Measurements from ENCODE around the gene MYL7. TPM values are rescaled to one million over a fixed set of nuclear protein-coding genes. Genes with fewer than 3 reads are reported as not detected.

The MYL7 gene
- total RNA-seq, 1 donor = not detected

GRCh38 chr7:44155191-44156185 lies 14.4 kb upstream of the MYL7 start:
- Histone ChIP-seq H3K4me3 (ENCODE audit: insufficient read depth, low read length) (no peak overlapping the region), H3K4me2 (ENCODE audit: insufficient read depth, low read length) (no peak overlapping the region), H4K20me1 (ENCODE audit: insufficient read depth, low read length) (no peaks in the 10 kb centered on the region), H3K4me1 (ENCODE audit: insufficient read depth, low read length) (no peaks in the 10 kb centered on the region), H2AFZ (ENCODE audit: low read length) (no peak overlapping the region), H3K9me3 (ENCODE audit: low read depth, low read length) (no peaks in the 10 kb centered on the region), H3K27me3 (ENCODE audit: insufficient read depth, low read length) (peaks cover 3% of the 10 kb centered on the region), H3K79me2 (ENCODE audit: insufficient read depth, low read length) (no peaks in the 10 kb centered on the region), H3K27ac (ENCODE audit: low read depth, low read length) (no peak overlapping the region), H3K36me3 (ENCODE audit: insufficient read depth, low read length) (no peaks in the 10 kb centered on the region)
- no peak for TF ChIP-seq CTCF (IDR thresholded peaks at IDR 0.05; ENCODE audit: extremely low read depth, low read depth, low read length)
- DNase-seq (ENCODE audit: insufficient read length, low spot score, missing footprints) = peak; percentile 69

- H3K79me2 ChIP-seq (ENCODE audit: insufficient read depth, low read length) = no peaks in the 10 kb centered on the region
- no peak overlapping the region for H3K4me2 ChIP-seq (ENCODE audit: insufficient read depth, low read length)
- peaks cover 3% of the 10 kb centered on the region for H3K27me3 ChIP-seq (ENCODE audit: insufficient read depth, low read length)
- H4K20me1 ChIP-seq (ENCODE audit: insufficient read depth, low read length) = no peaks in the 10 kb centered on the region
- no peak overlapping the region for H2AFZ ChIP-seq (ENCODE audit: low read length)
- peak; percentile 58 for DNase-seq (ENCODE audit: insufficient read length, low spot score, missing footprints)
- no peaks in the 10 kb centered on the region for H3K4me1 ChIP-seq (ENCODE audit: insufficient read depth, low read length)
- H3K9me3 ChIP-seq (ENCODE audit: low read depth, low read length) = no peaks in the 10 kb centered on the region
- no peak overlapping the region for H3K27ac ChIP-seq (ENCODE audit: low read depth, low read length)
- no peak overlapping the region for H3K4me3 ChIP-seq (ENCODE audit: insufficient read depth, low read length)
- no peaks in the 10 kb centered on the region for H3K36me3 ChIP-seq (ENCODE audit: insufficient read depth, low read length)
- no peak for TF ChIP-seq CTCF (IDR thresholded peaks at IDR 0.05; ENCODE audit: extremely low read depth, low read depth, low read length)
Measured at GRCh38 chr7:44154703-44155102, 13.6 kb upstream of the MYL7 start.

GRCh38 chr7:44153948-44154335 lies 12.8 kb upstream of the MYL7 start:
- H3K9me3 ChIP-seq (ENCODE audit: low read depth, low read length) = no peaks in the 10 kb centered on the region
- no peaks in the 10 kb centered on the region for H4K20me1 ChIP-seq (ENCODE audit: insufficient read depth, low read length)
- no peaks in the 10 kb centered on the region for H3K79me2 ChIP-seq (ENCODE audit: insufficient read depth, low read length)
- H3K36me3 ChIP-seq (ENCODE audit: insufficient read depth, low read length) = no peaks in the 10 kb centered on the region
- H3K27me3 ChIP-seq (ENCODE audit: insufficient read depth, low read length) = peaks cover 3% of the 10 kb centered on the region
- H3K4me3 ChIP-seq (ENCODE audit: insufficient read depth, low read length) = no peak overlapping the region
- no peak overlapping the region for H2AFZ ChIP-seq (ENCODE audit: low read length)
- TF ChIP-seq CTCF (IDR thresholded peaks at IDR 0.05; ENCODE audit: extremely low read depth, low read depth, low read length) = no peak
- no peak overlapping the region for H3K27ac ChIP-seq (ENCODE audit: low read depth, low read length)
- DNase-seq (ENCODE audit: insufficient read length, low spot score, missing footprints) = peak; percentile 55
- no peaks in the 10 kb centered on the region for H3K4me1 ChIP-seq (ENCODE audit: insufficient read depth, low read length)
- H3K4me2 ChIP-seq (ENCODE audit: insufficient read depth, low read length) = no peak overlapping the region

Data from osteoblast (primary cell).